ENCODE measurements around the gene CDK5. TPM values are rescaled to one million over a fixed set of nuclear protein-coding genes. Genes with fewer than 3 reads are reported as not detected.
A peak's percentile ranks its signal among the peaks of the same experiment; 100 is the strongest.

Gene CDK5
- total RNA-seq, 1 experiment from 2014 or later = 47.4 TPM

- no peak for DNase-seq (ENCODE audit: low read depth)
Observed at GRCh38 chr7:151074817-151075661, 17.3 kb upstream of the CDK5 start.

GRCh38 chr7:151073990-151074389 lies 16.3 kb upstream of the CDK5 start:
- no peak for DNase-seq (ENCODE audit: low read depth)

GRCh38 chr7:151071032-151071866 lies 13.6 kb upstream of the CDK5 start:
- DNase-seq (ENCODE audit: low read depth) = no peak

- DNase-seq (ENCODE audit: low read depth) = no peak
Observed at GRCh38 chr7:151070574-151070960, 12.9 kb upstream of the CDK5 start.

GRCh38 chr7:151069841-151070573 lies 12.3 kb upstream of the CDK5 start:
- no peak for DNase-seq (ENCODE audit: low read depth)

GRCh38 chr7:151068069-151068773 lies 10.5 kb upstream of the CDK5 start:
- peak; percentile 99 for DNase-seq (ENCODE audit: low read depth)

GRCh38 chr7:151066273-151066974 lies 8.7 kb upstream of the CDK5 start:
- no peak for DNase-seq (ENCODE audit: low read depth)

- DNase-seq (ENCODE audit: low read depth) = no peak
Observed at GRCh38 chr7:151065516-151065915, 7.8 kb upstream of the CDK5 start.

- no peak for DNase-seq (ENCODE audit: low read depth)
Observed at GRCh38 chr7:151064993-151065392, 7.3 kb upstream of the CDK5 start.

- no peak for DNase-seq (ENCODE audit: low read depth)
Observed at GRCh38 chr7:151064454-151064853, 6.8 kb upstream of the CDK5 start.

GRCh38 chr7:151063212-151063561 lies 5.5 kb upstream of the CDK5 start:
- DNase-seq (ENCODE audit: low read depth) = peak; percentile 86

GRCh38 chr7:151062399-151063211 lies 4.9 kb upstream of the CDK5 start:
- DNase-seq (ENCODE audit: low read depth) = peak; percentile 76

- DNase-seq (ENCODE audit: low read depth) = no peak
Observed at GRCh38 chr7:151062111-151062398, 4.4 kb upstream of the CDK5 start.

- DNase-seq (ENCODE audit: low read depth) = no peak
Observed at GRCh38 chr7:151061213-151062110, 3.8 kb upstream of the CDK5 start.

- peak; percentile 68 for DNase-seq (ENCODE audit: low read depth)
Observed at GRCh38 chr7:151060416-151061212, 2.9 kb upstream of the CDK5 start.

- DNase-seq (ENCODE audit: low read depth) = no peak
Observed at GRCh38 chr7:151060113-151060415, 2.4 kb upstream of the CDK5 start.

- peak; percentile 82 for DNase-seq (ENCODE audit: low read depth)
Observed at GRCh38 chr7:151059367-151060112, 1.8 kb upstream of the CDK5 start, which contains the start of gene SLC4A2. SLC4A2 (plus strand) TSS chr7:151059589; CDS start chr7:151061988, 2,399 bp downstream.
